ENCODE results near the gene AMD1.

Gene AMD1

GRCh38 chr6:110890288-110890687 is 15.7 kb downstream of the AMD1 start:
- no peaks in the 10 kb centered on the region for H3K9me2 ChIP-seq (replicated peaks; ENCODE audit: insufficient read depth, low read length)
- DNase-seq = no peak
- no peak overlapping the region for H3K9ac ChIP-seq (ENCODE audit: low read length)
- H3K4me1 ChIP-seq (ENCODE audit: low read length) = no peaks in the 10 kb centered on the region
- peaks cover 46% of the 10 kb centered on the region for H4K20me1 ChIP-seq (ENCODE audit: insufficient read depth, low read length)
- no peak overlapping the region for H2AFZ ChIP-seq (ENCODE audit: low read length)
- H3K9me3 ChIP-seq (replicated peaks; ENCODE audit: insufficient read depth, low read length) = no peaks in the 10 kb centered on the region
- H3K79me2 ChIP-seq (ENCODE audit: low read length) = peaks cover 84% of the 10 kb centered on the region
- H3K27me3 ChIP-seq (replicated peaks; ENCODE audit: insufficient read depth, low read length) = no peaks in the 10 kb centered on the region
- H3K27ac ChIP-seq (ENCODE audit: low read length) = no peak overlapping the region
- H3K36me3 ChIP-seq (replicated peaks; ENCODE audit: insufficient read depth, low read length) = peaks cover 29% of the 10 kb centered on the region; the same call in 1 of the 2 replicates
- TF ChIP-seq EZH2phosphoT487 (IDR thresholded peaks at IDR 0.05; ENCODE audit: low read length) (no peak), EZH2 (optimal IDR thresholded peaks at IDR 0.05; ENCODE audit: low read depth, low read length) (no peak)
- TF ChIP-seq, protein P1, sequence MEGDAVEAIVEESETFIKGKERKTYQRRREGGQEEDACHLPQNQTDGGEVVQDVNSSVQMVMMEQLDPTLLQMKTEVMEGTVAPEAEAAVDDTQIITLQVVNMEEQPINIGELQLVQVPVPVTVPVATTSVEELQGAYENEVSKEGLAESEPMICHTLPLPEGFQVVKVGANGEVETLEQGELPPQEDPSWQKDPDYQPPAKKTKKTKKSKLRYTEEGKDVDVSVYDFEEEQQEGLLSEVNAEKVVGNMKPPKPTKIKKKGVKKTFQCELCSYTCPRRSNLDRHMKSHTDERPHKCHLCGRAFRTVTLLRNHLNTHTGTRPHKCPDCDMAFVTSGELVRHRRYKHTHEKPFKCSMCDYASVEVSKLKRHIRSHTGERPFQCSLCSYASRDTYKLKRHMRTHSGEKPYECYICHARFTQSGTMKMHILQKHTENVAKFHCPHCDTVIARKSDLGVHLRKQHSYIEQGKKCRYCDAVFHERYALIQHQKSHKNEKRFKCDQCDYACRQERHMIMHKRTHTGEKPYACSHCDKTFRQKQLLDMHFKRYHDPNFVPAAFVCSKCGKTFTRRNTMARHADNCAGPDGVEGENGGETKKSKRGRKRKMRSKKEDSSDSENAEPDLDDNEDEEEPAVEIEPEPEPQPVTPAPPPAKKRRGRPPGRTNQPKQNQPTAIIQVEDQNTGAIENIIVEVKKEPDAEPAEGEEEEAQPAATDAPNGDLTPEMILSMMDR (IDR thresholded peaks at IDR 0.05; ENCODE audit: low read length) = no peak
- 0 out of 2 replicates have a peak, but pooled peaks cover 3% of the 10 kb centered on the region for H3F3A ChIP-seq (ENCODE audit: insufficient read depth, low read length)
- H3K4me2 ChIP-seq (ENCODE audit: low read depth, low read length) = no peak overlapping the region
- H3K4me3 ChIP-seq (ENCODE audit: low read length) = no peak overlapping the region

DNA sequence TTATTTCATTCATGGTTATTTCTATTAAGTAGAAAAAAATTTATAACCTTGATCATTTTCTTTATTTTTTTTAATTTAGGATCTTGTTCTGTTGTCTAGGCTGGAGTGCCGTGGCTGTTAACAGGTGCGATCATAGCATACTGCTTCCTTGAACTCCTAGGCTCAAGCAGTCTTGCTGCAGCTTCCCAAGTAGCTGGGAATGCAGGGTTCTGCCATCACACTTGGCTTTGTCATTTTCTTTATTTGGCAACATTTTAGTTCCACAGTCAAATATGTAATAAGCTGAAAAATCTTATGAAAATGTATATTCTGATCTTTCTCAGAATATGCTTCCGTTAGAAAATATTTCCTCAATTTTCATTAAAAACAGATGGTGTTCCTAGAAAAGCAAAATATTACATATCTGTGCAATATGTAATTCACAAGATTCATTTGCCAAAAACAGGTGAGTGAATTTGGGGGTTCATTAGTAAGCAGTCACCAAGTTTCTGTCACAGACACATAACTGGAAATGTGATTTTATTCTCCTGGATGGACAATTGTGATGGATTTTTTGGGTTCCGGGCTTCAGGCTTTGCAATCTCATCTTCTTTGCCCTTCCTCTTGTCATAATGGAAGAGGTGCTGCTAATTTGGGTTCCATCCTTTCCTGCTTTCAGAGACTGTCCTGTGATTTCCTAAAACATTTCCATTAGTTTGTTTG is 21.5 kb downstream of the AMD1 start:
- Histone ChIP-seq H3K79me2 (ENCODE audit: low read length) (peaks cover 26% of the 10 kb centered on the region), H4K20me1 (ENCODE audit: insufficient read depth, low read length) (0 out of 2 replicates have a peak, but pooled peaks cover 5% of the 10 kb centered on the region), H3K9me2 (replicated peaks; ENCODE audit: insufficient read depth, low read length) (no peaks in the 10 kb centered on the region), H3K36me3 (replicated peaks; ENCODE audit: insufficient read depth, low read length) (peaks cover 36% of the 10 kb centered on the region), H3K9ac (ENCODE audit: low read length) (no peak overlapping the region), H3K27ac (ENCODE audit: low read length) (no peak overlapping the region), H3K4me2 (ENCODE audit: low read depth, low read length) (no peak overlapping the region), H2AFZ (ENCODE audit: low read length) (no peak overlapping the region), H3K4me3 (ENCODE audit: low read length) (no peak overlapping the region), H3K27me3 (replicated peaks; ENCODE audit: insufficient read depth, low read length) (no peaks in the 10 kb centered on the region), H3K9me3 (replicated peaks; ENCODE audit: insufficient read depth, low read length) (no peaks in the 10 kb centered on the region), H3F3A (ENCODE audit: insufficient read depth, low read length) (no peaks in the 10 kb centered on the region), H3K4me1 (ENCODE audit: low read length) (no peaks in the 10 kb centered on the region)
- DNase-seq = no peak
- TF ChIP-seq EZH2 (optimal IDR thresholded peaks at IDR 0.05; ENCODE audit: low read depth, low read length) = no peak
- TF ChIP-seq EZH2phosphoT487 (IDR thresholded peaks at IDR 0.05; ENCODE audit: low read length) = no peak
- TF ChIP-seq, protein P1 (IDR thresholded peaks at IDR 0.05; ENCODE audit: low read length) = no peak

GRCh38 chr6:110897433-110897832 is 22.8 kb downstream of the AMD1 start:
- H3F3A ChIP-seq (ENCODE audit: insufficient read depth, low read length) = no peaks in the 10 kb centered on the region
- H3K27ac ChIP-seq (ENCODE audit: low read length) = no peak overlapping the region
- no peak for TF ChIP-seq EZH2phosphoT487 (IDR thresholded peaks at IDR 0.05; ENCODE audit: low read length)
- DNase-seq = no peak
- no peaks in the 10 kb centered on the region for H3K27me3 ChIP-seq (replicated peaks; ENCODE audit: insufficient read depth, low read length)
- H3K4me2 ChIP-seq (ENCODE audit: low read depth, low read length) = no peak overlapping the region
- H3K36me3 ChIP-seq (replicated peaks; ENCODE audit: insufficient read depth, low read length) = peaks cover 29% of the 10 kb centered on the region
- no peaks in the 10 kb centered on the region for H4K20me1 ChIP-seq (ENCODE audit: insufficient read depth, low read length)
- no peaks in the 10 kb centered on the region for H3K4me1 ChIP-seq (ENCODE audit: low read length)
- H3K79me2 ChIP-seq (ENCODE audit: low read length) = peaks cover 12% of the 10 kb centered on the region
- H3K9me3 ChIP-seq (replicated peaks; ENCODE audit: insufficient read depth, low read length) = no peaks in the 10 kb centered on the region
- no peak overlapping the region for H2AFZ ChIP-seq (ENCODE audit: low read length)
- H3K9ac ChIP-seq (ENCODE audit: low read length) = no peak overlapping the region
- H3K4me3 ChIP-seq (ENCODE audit: low read length) = no peak overlapping the region
- H3K9me2 ChIP-seq (replicated peaks; ENCODE audit: insufficient read depth, low read length) = no peaks in the 10 kb centered on the region

- DNase-seq = no peak
- peaks cover 5% of the 10 kb centered on the region; the same call in 1 of the 2 replicates for H3K79me2 ChIP-seq (ENCODE audit: low read length)
- no peak overlapping the region for H2AFZ ChIP-seq (ENCODE audit: low read length)
- H3K9ac ChIP-seq (ENCODE audit: low read length) = no peak overlapping the region
- H4K20me1 ChIP-seq (ENCODE audit: insufficient read depth, low read length) = no peaks in the 10 kb centered on the region
- H3K36me3 ChIP-seq (replicated peaks; ENCODE audit: insufficient read depth, low read length) = peaks cover 25% of the 10 kb centered on the region
- H3K4me3 ChIP-seq (ENCODE audit: low read length) = no peak overlapping the region
- no peaks in the 10 kb centered on the region for H3K9me2 ChIP-seq (replicated peaks; ENCODE audit: insufficient read depth, low read length)
- TF ChIP-seq EZH2phosphoT487 (IDR thresholded peaks at IDR 0.05; ENCODE audit: low read length) (no peak), EZH2 (optimal IDR thresholded peaks at IDR 0.05; ENCODE audit: low read depth, low read length) (no peak)
- TF ChIP-seq, protein P1 (IDR thresholded peaks at IDR 0.05; ENCODE audit: low read length) = no peak
- H3K9me3 ChIP-seq (replicated peaks; ENCODE audit: insufficient read depth, low read length) = no peaks in the 10 kb centered on the region
- no peaks in the 10 kb centered on the region for H3F3A ChIP-seq (ENCODE audit: insufficient read depth, low read length)
- no peak overlapping the region for H3K27ac ChIP-seq (ENCODE audit: low read length)
- no peak overlapping the region for H3K4me2 ChIP-seq (ENCODE audit: low read depth, low read length)
- H3K4me1 ChIP-seq (ENCODE audit: low read length) = no peaks in the 10 kb centered on the region
- H3K27me3 ChIP-seq (replicated peaks; ENCODE audit: insufficient read depth, low read length) = no peaks in the 10 kb centered on the region
These were observed 23.5 kb downstream of the AMD1 start for GRCh38 chr6:110898111-110898510.

Measured in MM.1S (cell line).